ENCODE data around the gene HPD. TPM values are rescaled to one million over a fixed set of nuclear protein-coding genes. Genes with fewer than 3 reads are reported as not detected.
A peak's percentile ranks its signal among the peaks of the same experiment; 100 is the strongest.
"Not testable (repeated sequence)": the region's sequence is repeated elsewhere in the genome, so short reads cannot be mapped to it uniquely, and the experiment has no call there.

HPD gene
- total RNA-seq, 1 experiment from 2014 or later, result not detected

DNA sequence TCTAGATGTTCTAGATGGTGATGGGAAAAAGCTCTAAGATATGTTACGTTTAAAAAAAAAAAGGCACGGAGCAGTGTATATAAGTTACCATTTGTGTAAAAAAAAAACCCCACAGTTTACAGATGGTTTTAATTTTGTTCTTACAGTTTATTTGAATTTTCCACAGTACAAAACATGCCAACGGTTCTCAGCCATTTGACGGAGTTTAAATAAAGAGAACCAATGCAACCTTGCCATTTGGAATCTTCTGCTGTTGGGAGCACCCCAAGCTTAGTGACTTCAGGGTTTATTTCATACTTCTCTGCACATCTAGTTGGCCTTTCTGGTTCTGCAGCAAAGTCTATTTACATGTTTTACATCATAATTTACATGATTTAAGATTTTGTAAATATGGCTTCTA, 7.7 kb upstream of the HPD start:
- no peak for DNase-seq (ENCODE audit: low spot score)

GRCh38 chr12:121861636-121862254, 3.1 kb upstream of the HPD start:
- no peak for DNase-seq (ENCODE audit: low spot score)

GRCh38 chr12:121860699-121861098, 2.0 kb upstream of the HPD start:
- DNase-seq (ENCODE audit: low spot score), result not testable (repeated sequence)

DNA sequence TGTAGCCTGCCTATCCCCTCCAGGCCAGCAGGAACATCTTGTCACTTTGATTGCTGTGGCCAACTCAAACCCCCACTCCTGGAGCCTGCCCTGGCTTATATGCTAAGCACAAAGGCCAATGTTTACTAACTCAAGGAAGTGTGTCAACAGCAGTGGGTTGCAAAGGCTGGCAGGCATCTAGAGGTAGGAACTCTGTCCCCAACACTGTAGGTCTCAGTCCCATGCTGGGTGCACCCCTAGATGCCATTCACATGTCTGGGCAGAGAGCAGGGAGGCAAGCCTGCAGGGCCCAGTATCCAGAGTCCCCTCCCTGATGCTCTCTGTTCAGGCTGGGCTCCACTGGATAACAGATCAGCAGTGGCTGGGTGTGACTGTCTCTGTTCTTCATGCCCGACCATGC, 1.6 kb upstream of the HPD start:
- no peak for DNase-seq (ENCODE audit: low spot score)

DNA sequence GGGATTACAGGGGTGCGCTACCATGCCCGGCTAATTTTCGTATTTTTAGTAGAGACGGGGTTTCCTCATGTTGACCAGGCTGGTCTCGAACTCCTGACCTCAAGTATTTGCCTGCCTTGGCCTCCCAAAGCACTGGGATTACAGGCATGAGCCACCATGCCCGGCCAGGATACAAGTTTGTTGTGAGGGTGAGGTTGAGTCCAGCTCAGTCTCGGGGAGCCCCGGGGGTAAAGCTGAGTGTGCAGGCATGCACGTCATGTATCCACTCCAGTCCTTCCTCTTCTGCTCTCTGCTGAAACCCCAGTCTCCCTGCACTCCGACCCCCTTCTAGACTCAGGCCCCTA, 369 bp downstream of the HPD start:
- DNase-seq (ENCODE audit: low spot score), result no peak

- DNase-seq (ENCODE audit: low spot score), result no peak
Measured at GRCh38 chr12:121857322-121858246, 1.1 kb downstream of the HPD start.

DNA sequence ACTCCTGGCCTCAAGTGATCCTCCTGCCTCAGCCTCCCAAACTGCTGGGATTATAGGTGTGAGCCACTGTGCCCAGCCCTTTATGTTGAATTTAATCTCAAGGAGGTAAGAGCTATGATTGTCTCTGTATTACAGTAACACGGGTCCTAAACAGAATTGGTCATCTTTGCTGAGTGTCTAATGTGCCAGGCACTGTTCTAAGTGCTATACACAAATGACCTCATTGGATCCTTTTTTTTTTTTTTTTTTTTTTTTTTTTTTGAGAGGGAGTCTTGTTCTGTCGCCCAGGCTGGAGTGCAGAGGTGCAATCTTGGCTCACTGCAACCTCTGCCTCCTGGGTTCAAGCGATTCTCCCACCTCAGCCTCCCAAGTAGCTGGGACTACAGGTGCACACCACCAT, 6.3 kb downstream of the HPD start:
- not testable (repeated sequence) for DNase-seq (ENCODE audit: low spot score)

DNA sequence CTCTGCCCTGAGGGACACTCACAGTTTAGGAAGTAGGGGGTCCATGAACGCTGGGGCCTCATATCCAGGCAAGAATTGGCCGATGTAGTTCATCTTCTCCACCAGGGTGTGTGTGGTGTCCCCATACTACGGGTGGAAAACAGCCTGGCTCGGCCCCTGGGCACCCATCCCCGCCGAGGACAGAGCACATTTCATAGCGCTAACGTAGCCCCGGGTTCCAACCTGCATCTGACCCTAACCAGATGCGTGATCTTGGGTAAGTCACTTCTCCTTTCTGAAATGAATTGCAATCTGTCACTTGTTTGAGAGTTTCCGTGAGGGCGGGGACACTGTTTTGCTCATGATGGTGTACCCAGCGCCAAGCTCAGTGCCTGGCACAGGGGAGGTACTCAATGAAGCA, 9.0 kb downstream of the HPD start:
- DNase-seq (ENCODE audit: low spot score), result no peak

GRCh38 chr12:121849211-121849610, 9.4 kb downstream of the HPD start:
- no peak for DNase-seq (ENCODE audit: low spot score)

- DNase-seq (ENCODE audit: low spot score), result no peak
Measured at GRCh38 chr12:121845701-121846100, 13.0 kb downstream of the HPD start.

DNA sequence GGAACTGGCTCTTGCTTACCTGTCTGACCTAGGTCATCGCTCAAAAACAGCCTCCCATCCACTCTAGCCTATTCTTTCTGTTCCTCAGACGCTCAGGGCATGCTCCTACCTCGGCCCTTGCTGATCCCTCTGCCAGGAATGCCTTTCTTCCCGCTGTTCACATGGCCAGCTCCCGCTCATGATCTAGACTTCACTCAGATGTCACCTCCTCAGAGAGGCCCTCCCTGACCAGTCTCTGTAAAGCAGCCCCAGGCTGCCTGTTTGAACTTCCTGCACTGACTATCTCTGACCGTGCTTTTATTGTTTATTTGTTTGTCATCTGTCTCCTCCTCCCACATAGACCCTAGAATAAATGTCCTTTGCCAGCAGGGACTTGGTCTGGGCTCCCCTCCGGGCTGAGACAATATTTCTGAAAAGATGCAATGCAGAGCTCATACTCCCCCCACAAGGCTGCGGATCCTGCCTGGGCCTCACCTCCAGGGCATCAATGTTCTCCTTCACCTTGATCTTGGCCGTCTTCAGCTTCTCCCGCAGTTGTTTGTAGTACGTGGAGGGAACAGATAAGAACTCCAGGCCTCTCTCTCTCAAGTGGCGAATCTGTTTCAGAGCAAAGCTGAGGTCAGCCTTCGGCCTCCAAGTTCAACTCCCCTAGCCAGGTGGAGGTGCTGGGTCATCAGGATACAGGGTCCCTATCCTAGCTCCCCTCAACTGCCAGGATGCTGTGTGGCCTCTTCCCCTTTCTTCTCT, 15.2 kb downstream of the HPD start:
- DNase-seq (ENCODE audit: low spot score), result no peak

DNA sequence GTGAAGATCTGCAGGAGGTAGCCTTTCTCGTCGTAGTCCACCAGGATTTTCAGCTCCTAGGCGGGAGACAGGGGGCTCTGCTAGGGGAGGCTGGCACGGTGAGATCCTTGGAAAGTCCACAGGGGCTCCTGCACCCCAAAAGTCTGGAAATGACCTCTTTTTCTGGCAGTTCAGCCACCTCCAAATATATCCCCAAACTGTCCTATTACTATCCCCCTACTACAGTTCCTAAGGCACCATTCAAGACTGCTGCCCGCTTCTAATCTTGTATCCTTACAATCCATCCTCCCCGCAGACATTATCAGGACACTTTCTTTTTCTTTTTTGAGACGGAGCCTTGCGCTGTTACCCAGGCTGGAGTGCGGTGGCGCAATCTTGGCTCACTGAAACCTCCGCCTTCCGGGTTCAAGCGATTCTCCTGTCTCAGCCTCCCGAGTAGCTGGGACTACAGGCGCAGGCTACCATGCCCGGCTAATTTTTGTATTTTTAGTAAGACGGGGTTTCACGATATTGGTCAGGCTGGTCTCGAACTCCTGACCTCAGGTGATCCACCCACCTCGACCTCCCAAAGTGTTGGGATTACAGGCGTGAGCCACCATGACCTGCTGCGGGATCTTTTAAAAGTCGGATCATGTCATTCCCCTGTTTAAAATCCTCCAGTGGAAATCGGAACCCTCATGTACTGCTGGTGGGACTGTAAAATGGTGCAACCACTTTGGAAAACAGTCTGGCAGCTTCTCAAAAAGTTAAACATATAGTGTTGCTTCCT, 18.5 kb downstream of the HPD start:
- no peak for DNase-seq (ENCODE audit: low spot score)

- peak; percentile 94 for DNase-seq (ENCODE audit: low spot score)
Measured at GRCh38 chr12:121839106-121839992, 19.3 kb downstream of the HPD start.

GRCh38 chr12:121838126-121838525, 20.5 kb downstream of the HPD start:
- DNase-seq (ENCODE audit: low spot score), result no peak

- DNase-seq (ENCODE audit: low spot score), result no peak
Measured at GRCh38 chr12:121837680-121838079, 21.0 kb downstream of the HPD start.

DNA sequence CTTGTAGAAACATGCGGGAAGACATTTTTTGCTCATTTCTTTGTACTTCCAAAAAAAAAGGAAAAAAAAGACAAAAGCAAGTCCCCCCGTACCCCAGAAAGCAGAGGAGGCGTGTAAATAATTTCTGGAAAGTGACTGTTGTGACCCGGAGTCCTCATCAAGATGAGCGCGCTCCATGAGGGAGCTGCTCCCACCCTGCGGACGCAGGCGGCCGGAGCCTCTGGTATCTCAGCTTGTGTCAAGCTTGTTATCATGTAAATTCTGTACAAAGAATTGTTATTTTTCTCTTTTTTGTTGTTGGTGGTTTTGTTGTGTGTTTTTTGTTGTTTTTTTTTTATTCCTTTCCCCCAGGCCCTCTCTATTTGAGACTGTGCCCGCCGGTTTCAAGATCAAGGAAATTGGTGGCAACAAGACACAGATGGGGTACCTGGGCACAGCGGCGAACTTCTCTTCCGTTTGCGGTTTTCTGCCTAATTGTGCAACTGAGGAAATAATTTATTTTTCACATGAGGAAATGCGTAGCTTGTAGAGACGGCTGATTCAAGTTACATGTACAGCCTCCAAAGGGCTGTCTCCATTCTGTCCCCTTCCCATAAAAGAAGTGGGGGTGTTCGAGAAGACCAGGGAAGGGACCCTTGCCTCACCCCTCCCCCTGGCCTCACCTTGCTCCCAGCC, 27.0 kb downstream of the HPD start:
- no peak for DNase-seq (ENCODE audit: low spot score)

DNA sequence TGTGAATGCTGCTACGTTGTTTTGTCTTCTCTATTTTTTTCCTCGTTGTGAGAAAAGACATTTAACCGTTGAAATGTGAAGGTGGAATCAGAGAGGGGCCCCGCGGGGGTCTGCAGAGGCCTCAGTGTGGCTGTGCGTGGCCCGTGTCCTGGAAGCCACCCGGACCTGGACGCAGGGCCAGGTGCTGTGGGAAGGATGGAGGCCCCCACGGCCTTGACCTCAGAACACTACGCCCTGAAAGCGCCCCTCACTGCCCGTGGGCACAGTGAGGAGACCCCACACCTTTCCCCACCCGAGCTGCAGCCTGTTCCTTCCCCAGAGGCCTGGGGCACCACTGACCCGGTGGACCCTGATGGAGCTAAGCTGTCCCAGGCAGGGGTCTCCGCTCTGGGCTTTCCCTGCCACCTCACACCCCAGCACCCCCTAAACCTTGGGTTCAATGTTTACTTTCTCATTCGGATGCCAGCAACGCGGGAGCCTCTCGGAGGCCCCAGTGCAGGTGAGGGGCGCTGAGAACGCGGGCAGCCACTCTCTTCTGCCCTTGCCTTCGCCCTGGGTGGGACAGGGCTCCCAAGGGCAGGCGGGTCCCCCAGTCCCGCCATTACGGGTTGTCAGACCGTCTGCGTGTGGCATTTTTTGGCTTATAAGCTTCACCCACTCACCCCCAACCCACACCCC, 27.9 kb downstream of the HPD start:
- no peak for DNase-seq (ENCODE audit: low spot score)

GRCh38 chr12:121830134-121830533, 28.5 kb downstream of the HPD start:
- no peak for DNase-seq (ENCODE audit: low spot score)

DNA sequence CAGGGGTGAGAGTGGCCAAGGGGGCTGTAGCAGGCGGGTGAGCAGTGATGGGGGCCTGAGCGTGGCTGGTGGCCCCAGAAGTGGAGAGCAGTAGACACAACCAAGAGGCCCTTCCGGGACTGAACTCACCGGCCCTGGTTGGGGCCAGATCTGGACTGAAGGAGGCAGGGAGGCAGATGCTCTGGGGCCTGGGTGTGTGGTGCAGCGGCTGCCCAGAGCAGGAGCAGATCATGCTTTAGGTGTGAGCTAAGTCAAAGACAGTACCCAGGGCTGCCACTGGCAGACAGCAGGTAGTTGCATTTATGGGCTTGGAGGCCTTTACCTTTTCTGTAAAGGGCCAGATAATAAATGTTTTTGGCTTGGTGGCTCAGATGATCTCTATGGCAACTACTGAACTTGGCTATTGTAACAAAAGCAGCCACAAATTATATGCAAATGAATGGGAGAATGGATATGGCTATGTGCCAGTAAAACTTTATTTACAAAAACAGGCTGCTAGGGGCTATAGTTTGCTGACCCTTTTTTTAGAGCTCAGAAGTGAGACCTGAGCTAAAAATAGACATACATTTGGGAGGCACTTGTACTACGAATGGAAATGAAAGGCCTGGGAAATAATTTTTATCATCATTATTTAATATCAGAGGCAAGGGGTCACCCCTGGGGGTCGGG, 29.3 kb downstream of the HPD start:
- no peak for DNase-seq (ENCODE audit: low spot score)

Data from H4 (cell line).